D721Med (cell line): Measurements from ENCODE around the gene COX7A2L.
A peak's percentile ranks its signal among the peaks of the same experiment; 100 is the strongest.
"Not testable (repeated sequence)": the region's sequence is repeated elsewhere in the genome, so short reads cannot be mapped to it uniquely, and the experiment has no call there.

Source experiments
- DNase-seq: peaks from one replicate; pipeline ENCODE4 v3.0.0; 2011; ENCODE audit warnings: low spot score; ENCODE audit not compliant: insufficient read length
- FAIRE-seq: peaks from 2 replicates; lab custom pipeline; 2011; peaks lifted over from hg19 to GRCh38; lab: Jason Lieb, UNC
- TF ChIP-seq, protein P1 (sequence below): IDR thresholded peaks from 2 replicates; pipeline ENCODE4 v1.5.1; 2012; ENCODE audit warnings: mild to moderate bottlenecking, control low read depth; ENCODE audit not compliant: insufficient read depth; ENCODE audit errors: missing control alignments

Gene COX7A2L

DNA sequence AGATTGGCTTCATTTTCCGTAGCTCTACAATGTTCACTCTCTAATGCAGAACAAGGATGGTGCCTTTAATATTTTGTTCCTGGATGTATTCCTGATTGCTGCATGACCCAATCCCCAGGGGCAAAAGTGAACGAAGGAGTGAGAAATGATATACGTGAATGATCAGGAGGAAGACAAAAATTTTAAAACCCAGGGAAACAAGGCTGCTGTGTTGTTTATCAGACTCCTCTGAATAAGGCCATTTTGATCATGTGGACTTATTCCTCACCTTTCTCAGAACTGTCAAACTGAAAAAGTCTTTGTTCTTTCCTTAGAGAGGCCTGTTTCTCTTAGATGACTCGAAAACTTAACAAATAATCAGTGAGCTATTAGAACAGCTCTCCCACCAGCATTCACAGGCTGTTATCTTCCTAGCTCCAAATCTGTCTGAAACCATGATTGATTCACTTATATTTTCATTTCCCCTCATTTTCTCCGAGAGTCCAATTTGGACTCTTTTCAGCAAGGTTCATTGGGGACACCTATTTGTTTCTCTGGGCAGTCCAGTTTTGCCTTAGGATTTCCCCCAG lies 29.5 kb upstream of the COX7A2L start:
- TF ChIP-seq, protein P1, sequence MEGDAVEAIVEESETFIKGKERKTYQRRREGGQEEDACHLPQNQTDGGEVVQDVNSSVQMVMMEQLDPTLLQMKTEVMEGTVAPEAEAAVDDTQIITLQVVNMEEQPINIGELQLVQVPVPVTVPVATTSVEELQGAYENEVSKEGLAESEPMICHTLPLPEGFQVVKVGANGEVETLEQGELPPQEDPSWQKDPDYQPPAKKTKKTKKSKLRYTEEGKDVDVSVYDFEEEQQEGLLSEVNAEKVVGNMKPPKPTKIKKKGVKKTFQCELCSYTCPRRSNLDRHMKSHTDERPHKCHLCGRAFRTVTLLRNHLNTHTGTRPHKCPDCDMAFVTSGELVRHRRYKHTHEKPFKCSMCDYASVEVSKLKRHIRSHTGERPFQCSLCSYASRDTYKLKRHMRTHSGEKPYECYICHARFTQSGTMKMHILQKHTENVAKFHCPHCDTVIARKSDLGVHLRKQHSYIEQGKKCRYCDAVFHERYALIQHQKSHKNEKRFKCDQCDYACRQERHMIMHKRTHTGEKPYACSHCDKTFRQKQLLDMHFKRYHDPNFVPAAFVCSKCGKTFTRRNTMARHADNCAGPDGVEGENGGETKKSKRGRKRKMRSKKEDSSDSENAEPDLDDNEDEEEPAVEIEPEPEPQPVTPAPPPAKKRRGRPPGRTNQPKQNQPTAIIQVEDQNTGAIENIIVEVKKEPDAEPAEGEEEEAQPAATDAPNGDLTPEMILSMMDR, result no peak
- no peak for FAIRE-seq
- DNase-seq, result no peak

DNA sequence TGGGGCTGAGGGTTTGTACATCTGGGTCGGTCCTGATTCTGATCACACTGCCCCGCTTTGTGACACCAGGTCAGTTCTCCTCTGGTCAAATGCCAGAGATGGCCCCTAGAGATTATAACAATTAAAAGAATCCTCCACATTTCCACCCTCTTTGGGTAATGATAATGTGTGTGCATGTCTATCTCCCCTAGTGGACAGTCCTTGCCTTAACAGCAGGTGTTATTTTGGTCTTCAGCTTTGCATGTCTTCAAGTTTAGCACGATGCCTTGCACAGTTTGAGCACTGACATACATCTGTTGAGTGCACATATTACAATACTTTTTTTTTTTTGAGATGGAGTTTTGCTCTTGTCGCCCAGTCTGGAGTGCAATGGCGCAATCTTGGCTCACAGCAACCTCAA lies 25.7 kb upstream of the COX7A2L start:
- DNase-seq, result no peak
- FAIRE-seq, result no peak
- TF ChIP-seq, protein P1, result no peak

DNA sequence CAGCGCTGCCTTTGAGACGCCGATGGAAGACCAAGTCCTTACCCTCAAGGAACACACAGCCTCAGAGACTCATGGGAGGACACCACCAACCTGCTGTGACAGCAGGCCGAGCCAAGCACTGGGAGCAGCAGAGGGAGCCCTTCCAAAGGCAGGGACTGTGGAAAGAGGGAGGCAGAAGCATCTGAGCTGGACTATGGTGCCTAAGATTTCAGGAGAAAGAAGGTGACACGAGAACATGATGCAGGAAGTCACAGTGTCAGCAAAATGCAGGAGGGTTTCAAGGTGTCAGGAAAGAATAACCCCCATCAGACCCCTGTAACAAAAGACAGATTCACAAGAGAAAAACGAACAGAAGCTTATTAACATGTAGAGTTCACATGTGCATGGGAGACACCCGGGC lies 24.2 kb upstream of the COX7A2L start:
- FAIRE-seq (no peak), DNase-seq (no peak)
- TF ChIP-seq, protein P1, result peak; percentile 35

DNA sequence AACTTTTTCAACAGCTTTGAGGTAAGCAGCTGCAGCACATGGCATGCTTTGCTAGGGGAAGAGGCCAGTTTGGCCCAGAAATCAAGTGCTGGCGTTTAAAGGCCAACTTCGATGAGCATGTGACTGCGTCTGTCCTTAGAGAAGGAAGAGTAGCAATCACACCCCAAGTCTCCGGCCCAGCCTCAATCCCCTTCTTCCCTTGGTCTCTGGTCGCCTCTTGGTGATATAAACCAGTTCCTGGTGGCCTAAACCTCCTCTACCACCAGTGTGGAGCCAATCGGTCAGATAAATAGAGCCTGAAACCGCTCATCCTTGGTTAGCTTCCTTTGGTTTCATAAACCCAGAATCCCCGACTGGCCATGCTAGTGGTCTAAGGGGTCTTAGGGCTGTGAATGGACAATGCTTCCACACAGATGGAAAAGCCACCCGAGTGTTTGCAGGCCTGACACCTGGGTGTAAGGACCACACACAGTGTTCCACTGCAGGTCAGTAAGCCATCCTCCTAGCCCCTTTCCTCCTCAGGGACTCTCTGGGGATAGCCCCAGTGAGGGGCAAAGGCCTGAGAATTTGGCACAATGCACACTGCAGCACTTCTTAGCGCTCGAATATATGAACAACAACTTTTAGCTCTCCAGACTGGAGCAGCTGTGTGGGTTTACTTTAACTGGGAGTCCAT lies 23.0 kb upstream of the COX7A2L start:
- FAIRE-seq (no peak), DNase-seq (no peak)
- TF ChIP-seq, protein P1, result no peak

DNA sequence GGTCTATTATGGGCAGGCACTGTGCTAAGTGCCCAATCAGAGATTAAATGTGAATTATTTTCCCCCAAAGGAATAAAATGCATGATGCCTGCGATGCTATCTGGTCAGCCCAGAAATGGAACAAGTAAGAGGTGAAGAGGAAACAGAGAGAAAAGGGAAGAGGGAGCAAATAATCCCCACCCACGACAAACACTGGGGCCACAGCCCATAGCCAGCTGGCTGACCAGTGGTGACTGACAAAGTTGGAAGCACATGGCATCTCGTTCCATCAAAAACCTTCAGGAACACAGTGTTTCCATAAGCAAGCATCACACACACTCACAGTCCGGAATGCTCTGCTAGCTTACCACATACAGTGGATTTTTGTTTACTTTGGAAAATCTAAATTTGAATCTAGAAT lies 21.1 kb upstream of the COX7A2L start:
- TF ChIP-seq, protein P1, result no peak
- no peak for FAIRE-seq
- DNase-seq, result no peak

DNA sequence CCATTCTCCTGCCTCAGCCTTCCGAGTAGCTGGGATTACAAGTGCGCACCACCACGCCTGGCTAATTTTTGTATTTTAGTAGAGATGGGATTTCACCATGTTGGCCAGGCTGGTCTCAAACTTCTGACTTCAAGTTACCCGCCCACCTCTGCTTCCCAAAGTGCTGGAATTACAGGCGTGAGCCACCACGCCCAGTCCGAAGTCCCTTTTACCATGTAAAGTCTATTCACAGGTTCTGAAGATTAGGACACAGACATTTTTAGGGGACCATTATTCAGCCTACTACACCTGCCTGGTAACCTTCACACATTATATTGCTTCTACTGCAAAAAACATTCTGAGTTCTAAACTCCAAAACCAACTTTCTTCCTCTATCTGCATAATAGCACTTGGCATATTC lies 19.0 kb upstream of the COX7A2L start:
- not testable (repeated sequence) for FAIRE-seq, DNase-seq

DNA sequence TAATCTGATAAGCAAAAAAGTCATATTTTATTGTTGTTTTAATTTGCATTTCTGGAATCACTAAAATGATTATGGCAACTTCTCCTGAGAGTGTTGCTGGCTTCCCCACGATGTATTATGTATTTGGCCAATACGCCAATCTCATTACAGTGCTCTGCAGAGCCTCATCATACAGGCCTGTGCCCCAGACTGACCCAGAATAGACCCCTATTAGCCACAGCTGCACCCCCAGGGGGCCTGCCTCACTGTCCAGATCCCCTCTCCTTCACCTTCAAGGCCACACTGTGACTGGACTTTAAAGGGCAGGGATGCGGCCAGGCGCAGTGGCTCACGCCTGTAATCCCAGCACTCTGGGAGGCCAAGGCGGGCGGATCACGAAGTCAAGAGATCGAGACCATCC lies 17.4 kb upstream of the COX7A2L start:
- FAIRE-seq (no peak), DNase-seq (no peak)
- TF ChIP-seq, protein P1, result no peak
